Muscle of arm (tissue), 12 donors: ENCODE measurements around the gene ZKSCAN8. TPM values are rescaled to one million over a fixed set of nuclear protein-coding genes. Genes with fewer than 3 reads are reported as not detected.

ENCODE experiments used
- DNase-seq: peaks from one replicate; pipeline ENCODE4 v3.0.0-alpha.2; 2013
- polyA plus RNA-seq, 12 donors: library from polyadenylated mRNA; unstranded; fragments of 120-200 nt; gene quantifications; one replicate each; pipeline ENCODE4 v1.2.1, GENCODE V29; 2013; ENCODE audit not compliant: insufficient read length in 12 of 12

Gene ZKSCAN8
- polyA plus RNA-seq, 12 donors: 21.8 to 32.0 (median 24.9) TPM; not detected in 1

DNA sequence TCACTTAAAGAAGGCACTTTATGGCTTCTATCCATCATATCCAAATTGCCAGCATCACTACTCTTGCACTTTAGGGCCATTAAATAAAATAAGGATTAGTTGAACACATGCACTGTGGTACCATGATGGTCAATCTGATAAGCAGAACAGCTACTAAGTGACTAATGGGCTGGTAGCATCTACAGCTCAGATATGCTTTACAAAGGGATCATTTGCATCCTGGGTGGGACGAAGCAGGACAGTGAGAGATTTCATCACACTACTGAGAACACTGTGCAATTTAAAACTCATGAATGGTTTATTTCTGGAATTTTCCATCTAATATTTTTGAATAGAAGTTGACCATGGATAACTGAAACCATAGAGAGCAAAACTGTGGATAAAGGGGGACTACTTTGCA lies 58.3 kb downstream of the ZKSCAN8 start:
- no peak for DNase-seq

DNA sequence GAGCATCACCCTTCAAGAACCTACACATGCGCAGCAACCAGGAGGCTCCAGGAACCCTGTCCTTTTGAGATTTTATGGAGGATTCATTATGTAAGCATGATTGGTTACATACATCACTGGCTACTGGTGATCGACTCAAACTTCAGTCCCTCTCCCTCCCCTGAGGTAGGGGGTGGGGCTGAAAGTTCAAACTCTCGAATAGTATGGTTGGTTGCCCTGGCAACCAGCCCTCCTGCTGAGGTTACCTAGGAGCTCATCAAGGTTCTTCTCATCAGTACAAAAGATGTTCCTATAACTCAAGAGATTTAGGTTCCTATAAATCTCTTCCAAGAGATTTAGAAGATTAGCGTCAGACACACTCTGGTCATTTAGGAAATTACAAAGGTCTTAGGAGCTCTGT lies 61.5 kb downstream of the ZKSCAN8 start:
- DNase-seq: no peak

DNA sequence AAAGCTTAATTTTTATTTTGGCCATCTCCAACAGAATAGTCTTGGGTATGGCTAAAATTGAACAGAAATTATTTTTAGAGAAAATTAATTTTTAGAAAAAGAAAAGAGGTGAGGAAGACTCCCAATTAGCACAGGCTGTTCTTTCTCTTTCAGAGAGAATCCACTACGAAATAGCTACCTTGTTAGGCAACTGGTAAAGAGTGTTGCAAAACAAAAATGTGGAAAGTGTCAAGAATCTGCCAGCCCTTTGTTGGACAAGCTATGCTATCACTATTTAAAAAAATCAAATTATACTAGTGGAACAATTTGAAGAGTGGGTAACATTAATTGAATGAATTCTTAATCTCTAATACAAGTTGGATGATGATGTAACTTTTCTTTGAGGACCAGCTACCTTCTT lies 64.2 kb downstream of the ZKSCAN8 start:
- DNase-seq: no peak

DNA sequence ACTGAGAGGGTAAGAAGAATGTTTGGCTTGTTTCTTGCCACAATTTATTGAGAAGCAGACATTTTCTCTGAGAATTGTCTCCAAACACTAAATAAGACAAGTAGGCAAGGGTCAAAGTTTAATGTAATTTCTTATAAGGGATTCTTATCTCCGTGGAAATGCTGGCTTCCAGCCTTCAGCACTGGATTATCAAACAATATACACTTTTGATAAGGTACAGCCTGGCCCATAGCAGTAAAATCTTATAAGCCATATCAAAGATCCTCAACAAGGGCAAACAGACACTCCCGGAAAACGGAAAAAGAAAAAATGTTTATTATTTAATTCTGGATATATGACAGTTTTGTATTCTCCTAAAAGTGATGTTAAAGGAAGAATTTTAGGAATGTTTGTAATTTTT lies 64.8 kb downstream of the ZKSCAN8 start:
- no peak for DNase-seq

DNA sequence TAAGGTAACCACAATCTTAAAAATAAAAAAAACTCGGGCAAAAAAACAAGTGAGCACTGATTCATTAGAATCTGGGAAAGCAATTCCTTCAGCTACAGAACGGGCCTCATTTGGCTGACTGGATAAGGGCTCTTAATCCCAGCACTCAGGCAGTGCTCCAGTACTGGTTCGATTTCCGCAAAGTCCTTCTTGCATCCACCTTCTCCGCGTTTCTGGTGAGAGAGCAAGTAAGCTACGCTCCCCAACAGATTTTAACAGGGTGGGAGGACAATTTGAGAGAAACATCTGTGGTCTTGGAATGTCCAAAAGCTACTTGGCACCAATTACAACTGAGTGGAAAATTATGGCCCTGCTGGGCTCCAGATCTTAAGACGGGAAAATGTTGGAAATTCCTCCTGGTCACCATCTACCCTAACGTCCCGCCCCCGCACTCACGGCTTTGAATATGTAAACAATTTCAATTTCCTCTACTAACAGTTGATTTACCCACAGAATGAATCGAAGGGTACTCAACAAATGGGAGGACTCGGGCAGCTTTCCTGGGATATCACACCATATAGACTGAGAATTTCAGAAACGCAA lies 65.3 kb downstream of the ZKSCAN8 start:
- no peak for DNase-seq

DNA sequence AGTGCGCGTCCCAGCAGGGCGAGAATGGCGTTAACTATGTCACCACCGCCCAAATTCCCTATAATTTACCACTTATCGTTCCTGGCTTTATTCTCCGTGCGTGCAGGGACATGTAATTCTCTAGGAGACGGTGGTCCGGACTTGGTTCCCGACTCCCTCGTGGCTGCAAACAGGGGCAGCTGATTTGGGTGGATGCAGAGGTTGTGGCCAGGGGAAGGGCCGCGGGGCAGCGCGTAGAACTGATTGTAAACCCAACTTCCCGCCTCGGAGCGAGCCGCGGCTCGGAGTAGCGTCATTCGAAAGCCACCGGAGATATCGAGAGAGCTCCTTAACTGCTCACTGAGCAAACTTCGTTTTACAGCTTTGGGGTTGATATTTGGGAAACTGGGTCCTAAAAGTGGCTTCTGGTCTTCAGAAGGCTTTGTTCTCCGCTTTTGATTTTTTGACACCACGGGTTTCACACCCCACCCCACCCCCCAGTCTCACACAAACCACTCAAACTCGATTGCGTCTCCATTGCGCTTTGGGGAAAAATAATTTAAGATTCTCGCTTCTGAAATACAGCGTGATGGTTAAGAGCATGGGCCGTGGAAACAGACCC lies 65.9 kb downstream of the ZKSCAN8 start:
- DNase-seq: no peak

DNA sequence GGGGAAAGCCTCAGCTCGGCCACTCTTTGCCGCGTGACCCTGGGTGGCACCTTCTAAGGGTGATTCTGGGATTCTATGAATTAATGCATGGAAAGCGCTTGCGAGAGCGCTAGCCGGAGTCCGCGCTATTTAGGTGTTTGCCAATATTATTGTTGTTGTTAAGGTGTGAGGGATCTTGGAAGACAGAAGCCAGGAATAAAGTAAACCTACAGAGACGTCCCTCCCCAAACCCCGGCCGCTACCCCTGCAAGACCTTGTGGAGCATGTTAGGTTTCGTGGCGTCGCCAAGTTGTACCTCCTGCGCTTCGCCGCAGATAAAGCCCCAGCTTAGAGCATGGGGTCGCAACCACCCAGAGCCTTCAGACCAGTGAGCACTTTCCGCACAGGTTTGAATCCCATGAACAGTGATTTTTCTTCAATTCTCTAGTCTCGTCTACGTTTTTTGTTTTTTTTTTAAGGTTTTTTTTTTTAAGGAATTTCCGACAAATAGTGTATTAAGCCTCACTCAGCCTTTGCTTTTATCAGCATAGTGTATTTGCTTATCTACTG lies 66.5 kb downstream of the ZKSCAN8 start:
- DNase-seq: no peak

Other genes with a start within 250 kb of the ZKSCAN8 start
- not detected for gene OR2B2, start 229.5 kb upstream of the ZKSCAN8 start, polyA plus RNA-seq
- under 1 TPM in 1 of 12 donors, not detected in 11; 0.23 TPM for gene OR2B6, start 184.6 kb upstream of the ZKSCAN8 start, polyA plus RNA-seq
- 1 to 10 TPM in 1 of 12 donors, under 1 TPM in 9, not detected in 2; 0.42 to 1.6 (median 0.66) TPM for gene ZNF165, start 61.3 kb upstream of the ZKSCAN8 start, polyA plus RNA-seq
- gene ZSCAN16, start 17.3 kb upstream of the ZKSCAN8 start, polyA plus RNA-seq: 1 to 10 TPM in 10 of 12 donors, not detected in 2; 3.0 to 6.3 (median 4.0) TPM
- gene ZSCAN9, start 83.4 kb downstream of the ZKSCAN8 start, polyA plus RNA-seq: 10 to 100 TPM in 11 of 12 donors, not detected in 1; 16.0 to 29.8 (median 22.6) TPM
- gene ZKSCAN4, start 110.4 kb downstream of the ZKSCAN8 start, polyA plus RNA-seq: 1 to 10 TPM in 10 of 12 donors, not detected in 2; 5.2 to 7.5 (median 6.4) TPM
- gene NKAPL, start 117.4 kb downstream of the ZKSCAN8 start, polyA plus RNA-seq: 1 to 10 TPM in 9 of 12 donors, under 1 TPM in 1, not detected in 2; 0.87 to 1.6 (median 1.5) TPM
- gene ZSCAN26, start 125.3 kb downstream of the ZKSCAN8 start, polyA plus RNA-seq: 10 to 100 TPM in 10 of 12 donors, 1 to 10 TPM in 1, not detected in 1; 7.5 to 27.5 (median 22.3) TPM
- gene PGBD1, start 139.7 kb downstream of the ZKSCAN8 start, polyA plus RNA-seq: 1 to 10 TPM in 10 of 12 donors, not detected in 2; 5.1 to 8.8 (median 6.9) TPM
- 10 to 100 TPM in 4 of 12 donors, 1 to 10 TPM in 7, not detected in 1; 6.1 to 13.4 (median 9.3) TPM for gene ZSCAN31, start 194.3 kb downstream of the ZKSCAN8 start, polyA plus RNA-seq
- 1 to 10 TPM in 11 of 12 donors, not detected in 1; 5.2 to 8.8 (median 7.5) TPM for gene ZKSCAN3, start 208.1 kb downstream of the ZKSCAN8 start, polyA plus RNA-seq